H1 (cell line): Measurements from ENCODE around the gene PSPH. TPM values are rescaled to one million over a fixed set of nuclear protein-coding genes. Genes with fewer than 3 reads are reported as not detected.
A peak's percentile ranks its signal among the peaks of the same experiment; 100 is the strongest.

ENCODE experiments used
- CEBPB ChIP-seq: IDR thresholded peaks from 2 replicates; pipeline ENCODE4 v1.6.1; 2012; ENCODE audit warnings: low read depth, low read length
- CREB1 ChIP-seq: IDR thresholded peaks from 2 replicates; pipeline ENCODE4 v1.6.1; 2012; ENCODE audit warnings: inconsistent platforms
- E2F6 ChIP-seq: IDR thresholded peaks from 2 replicates; pipeline ENCODE4 v1.6.1; 2012; ENCODE audit warnings: inconsistent platforms
- EP300 ChIP-seq, 2 experiments: IDR thresholded peaks; 1 replicate in 1 of 2; 2 replicates in 1 of 2; pipeline ENCODE4 v1.6.1; 2011 to 2012; ENCODE audit warnings: low read depth in 2 of 2, low read length in 2 of 2, mild to moderate bottlenecking in 2 of 2, borderline replicate concordance in 1 of 2, inconsistent platforms in 1 of 2, moderate library complexity in 1 of 2
- GABPA ChIP-seq: IDR thresholded peaks from 2 replicates; pipeline ENCODE4 v1.6.1; 2011; ENCODE audit warnings: mild to moderate bottlenecking, low read length, moderate library complexity, borderline replicate concordance; ENCODE audit not compliant: insufficient read depth
- MAX ChIP-seq: IDR thresholded peaks from 2 replicates; pipeline ENCODE4 v1.6.1; 2012; ENCODE audit warnings: inconsistent platforms
- NRF1 ChIP-seq: IDR thresholded peaks from 2 replicates; pipeline ENCODE4 v1.6.1; 2011; ENCODE audit warnings: mild to moderate bottlenecking, low read depth, low read length, improper control_type of control experiment
- POLR2AphosphoS5 ChIP-seq: IDR thresholded peaks from 2 replicates; pipeline ENCODE4 v1.6.1; 2011; ENCODE audit warnings: low read depth, low read length
- RFX5 ChIP-seq: IDR thresholded peaks from 2 replicates; pipeline ENCODE4 v1.6.1; 2011; ENCODE audit warnings: low read depth, low read length, improper control_type of control experiment, borderline replicate concordance
- SIN3A ChIP-seq, 2 experiments: IDR thresholded peaks in 1 of 2; conservative IDR thresholded peaks in 1 of 2; 2 replicates each; pipeline ENCODE4 v1.6.1; 2011 to 2012; ENCODE audit warnings: low read length in 2 of 2, improper control_type of control experiment in 1 of 2, low read depth in 1 of 2, mild to moderate bottlenecking in 1 of 2
- SP4 ChIP-seq: IDR thresholded peaks from 2 replicates; pipeline ENCODE4 v1.6.1; 2012; ENCODE audit warnings: low read length, inconsistent platforms
- TBP ChIP-seq: IDR thresholded peaks from 2 replicates; pipeline ENCODE4 v1.6.1; 2011; ENCODE audit warnings: low read depth, low read length, improper control_type of control experiment
- ZNF274 ChIP-seq: IDR thresholded peaks from 2 replicates; pipeline ENCODE4 v1.7.0; 2012; ENCODE audit warnings: low read length, borderline replicate concordance; ENCODE audit errors: extremely low read depth
- polyA plus RNA-seq, 7 experiments: library from polyadenylated mRNA; depleted of rRNA in 3 of 7; stranded (reverse) in 5 of 7; unstranded in 2 of 7; fragments of >200 nt in 5 of 7; fragments of 200-250 nt in 2 of 7; gene quantifications; 1 replicate in 5 of 7; 2 replicates in 1 of 7; 4 replicates in 1 of 7; pipeline versions ENCODE4 v1.2.1 to v1.2.3, GENCODE V29; 2011 to 2013; ENCODE audit warnings: missing spikeins in 2 of 7, mixed read lengths in 2 of 7
- total RNA-seq: library from RNA; stranded (reverse); fragmentation: NEBNext Ultra II Directional; extraction: Animal tissue kit (Norgen Biotek cat#: 25700); gene quantifications from 2 replicates; pipeline ENCODE4 v1.2.1, GENCODE V29; 2021
- TF ChIP-seq, protein P1 (sequence below), 3 experiments: IDR thresholded peaks; 1 replicate in 2 of 3; 2 replicates in 1 of 3; pipeline versions ENCODE4 v1.5.1 to v1.6.1; 2011; ENCODE audit warnings: low read length in 3 of 3, mild to moderate bottlenecking in 3 of 3, inconsistent platforms in 2 of 3, low read depth in 1 of 3, moderate library complexity in 1 of 3; ENCODE audit not compliant: insufficient read depth in 1 of 3; ENCODE audit errors: control extremely low read depth in 1 of 3

Gene PSPH
- total and polyA plus RNA-seq, 2 of the 8 experiments (the other 6 are each of a cell fraction or from before 2014, with no cell fraction given): 31.0 to 64.8 TPM

GRCh38 chr7:56063882-56064625, 12.8 kb upstream of the PSPH start, which contains the start of gene SUMF2 (continued):
- TF ChIP-seq SIN3A (conservative IDR thresholded peaks at IDR 0.05 in 1 of 2, IDR thresholded peaks at IDR 0.05 in 1 of 2; ENCODE audit: low read depth in 1 of 2, low read length in 2 of 2) (0 out of 4 replicates have a peak, but pooled peaks have one; percentile 32 to 48), CREB1 (peak; percentile 58; the same call in 1 of the 2 replicates), NRF1 (peak; percentile 99), RFX5 (0 out of 2 replicates have a peak, but pooled peaks have one; percentile 25), EP300 (IDR thresholded peaks at IDR 0.05; ENCODE audit: borderline replicate concordance in 1 of 2, low read depth in 2 of 2, low read length in 2 of 2) (no peak), MAX (peak; percentile 77), GABPA (no peak), POLR2AphosphoS5 (peak; percentile 99), TBP (peak; percentile 64; the same call in 1 of the 2 replicates), CEBPB (peak; percentile 94), ZNF274 (no peak), SP4 (peak; percentile 86; the same call in 1 of the 2 replicates), E2F6 (peak; percentile 15; the same call in 1 of the 2 replicates)
- TF ChIP-seq, protein P1, sequence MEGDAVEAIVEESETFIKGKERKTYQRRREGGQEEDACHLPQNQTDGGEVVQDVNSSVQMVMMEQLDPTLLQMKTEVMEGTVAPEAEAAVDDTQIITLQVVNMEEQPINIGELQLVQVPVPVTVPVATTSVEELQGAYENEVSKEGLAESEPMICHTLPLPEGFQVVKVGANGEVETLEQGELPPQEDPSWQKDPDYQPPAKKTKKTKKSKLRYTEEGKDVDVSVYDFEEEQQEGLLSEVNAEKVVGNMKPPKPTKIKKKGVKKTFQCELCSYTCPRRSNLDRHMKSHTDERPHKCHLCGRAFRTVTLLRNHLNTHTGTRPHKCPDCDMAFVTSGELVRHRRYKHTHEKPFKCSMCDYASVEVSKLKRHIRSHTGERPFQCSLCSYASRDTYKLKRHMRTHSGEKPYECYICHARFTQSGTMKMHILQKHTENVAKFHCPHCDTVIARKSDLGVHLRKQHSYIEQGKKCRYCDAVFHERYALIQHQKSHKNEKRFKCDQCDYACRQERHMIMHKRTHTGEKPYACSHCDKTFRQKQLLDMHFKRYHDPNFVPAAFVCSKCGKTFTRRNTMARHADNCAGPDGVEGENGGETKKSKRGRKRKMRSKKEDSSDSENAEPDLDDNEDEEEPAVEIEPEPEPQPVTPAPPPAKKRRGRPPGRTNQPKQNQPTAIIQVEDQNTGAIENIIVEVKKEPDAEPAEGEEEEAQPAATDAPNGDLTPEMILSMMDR (IDR thresholded peaks at IDR 0.05; ENCODE audit: control extremely low read depth in 1 of 3, insufficient read depth in 1 of 3, low read depth in 1 of 3, low read length in 3 of 3): peak in 1 of 3 experiments; percentile 12; a peak in 1 of 4 replicates
- TF ChIP-seq, all 59 proteins: peak for 16
